ENCODE results near the gene CEP43. TPM values are rescaled to one million over a fixed set of nuclear protein-coding genes. Genes with fewer than 3 reads are reported as not detected.

CEP43 gene
- total RNA-seq, 1 experiment from 2014 or later = 25.1 TPM

DNA sequence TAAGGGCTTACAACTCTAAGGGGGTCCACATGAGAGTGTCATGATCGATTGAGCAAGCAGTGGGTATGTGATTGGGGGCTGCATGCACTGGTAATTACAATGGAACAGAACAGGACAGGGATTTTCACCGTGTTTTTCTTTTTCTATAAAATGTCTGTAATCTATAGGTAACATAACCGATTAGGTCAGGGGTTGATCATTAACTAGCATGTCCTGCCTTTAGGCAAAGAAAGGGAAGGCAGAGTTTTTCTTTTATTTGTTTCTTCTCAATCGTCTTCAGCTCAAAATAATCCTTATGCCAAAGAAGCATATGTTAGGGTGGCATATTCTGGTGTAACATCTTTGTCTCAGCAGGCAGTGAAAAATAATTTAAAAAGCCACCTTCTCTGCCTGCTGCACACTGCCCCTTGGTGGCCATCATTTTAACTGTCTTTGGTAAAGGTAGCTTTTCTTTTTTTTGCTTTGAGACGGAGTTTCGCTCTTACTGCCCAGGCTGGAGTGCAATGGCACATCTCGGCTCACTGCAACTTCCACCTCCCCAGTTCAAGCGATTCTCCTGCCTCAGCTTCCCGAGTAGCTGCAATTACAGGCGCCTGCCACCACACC, 9.7 kb upstream of the CEP43 start:
- peaks cover 41% of the 10 kb centered on the region for H3K36me3 Mint-ChIP-seq
- DNase-seq (ENCODE audit: low spot score) (peak; percentile 16), ATAC-seq (peak; percentile 62)
- no peaks in the 10 kb centered on the region for H3K27me3 Mint-ChIP-seq (ENCODE audit: low read depth)
- peaks cover 4% of the 10 kb centered on the region for H3K9me3 Mint-ChIP-seq
- H3K27ac Mint-ChIP-seq = peak overlapping the region; percentile 5; the same call in 1 of the 2 replicates
- ChIA-PET CTCF (interaction anchor here (0.6 to 3.1 kb wide), 31 partner anchors 8 to 1290 kb away, joined by 3 to 44 read pairs (median 4); partner anchors contain the start of genes CEP43, RNASET2 and RPS6KA2), POLR2A (no interaction called here)
- H3K4me1 Mint-ChIP-seq = peaks cover 38% of the 10 kb centered on the region
- TF ChIP-seq PRRX2 (CRISPR knock-in tag; IDR thresholded peaks at IDR 0.05) = no peak
- TF ChIP-seq, protein P1, sequence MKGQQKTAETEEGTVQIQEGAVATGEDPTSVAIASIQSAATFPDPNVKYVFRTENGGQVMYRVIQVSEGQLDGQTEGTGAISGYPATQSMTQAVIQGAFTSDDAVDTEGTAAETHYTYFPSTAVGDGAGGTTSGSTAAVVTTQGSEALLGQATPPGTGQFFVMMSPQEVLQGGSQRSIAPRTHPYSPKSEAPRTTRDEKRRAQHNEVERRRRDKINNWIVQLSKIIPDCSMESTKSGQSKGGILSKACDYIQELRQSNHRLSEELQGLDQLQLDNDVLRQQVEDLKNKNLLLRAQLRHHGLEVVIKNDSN (CRISPR knock-in tag; IDR thresholded peaks at IDR 0.05) = no peak
- TF ChIP-seq, protein P2, sequence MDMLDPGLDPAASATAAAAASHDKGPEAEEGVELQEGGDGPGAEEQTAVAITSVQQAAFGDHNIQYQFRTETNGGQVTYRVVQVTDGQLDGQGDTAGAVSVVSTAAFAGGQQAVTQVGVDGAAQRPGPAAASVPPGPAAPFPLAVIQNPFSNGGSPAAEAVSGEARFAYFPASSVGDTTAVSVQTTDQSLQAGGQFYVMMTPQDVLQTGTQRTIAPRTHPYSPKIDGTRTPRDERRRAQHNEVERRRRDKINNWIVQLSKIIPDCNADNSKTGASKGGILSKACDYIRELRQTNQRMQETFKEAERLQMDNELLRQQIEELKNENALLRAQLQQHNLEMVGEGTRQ (CRISPR knock-in tag; IDR thresholded peaks at IDR 0.05) = no peak
- TF ChIP-seq TEAD4 (CRISPR knock-in tag; IDR thresholded peaks at IDR 0.05) = no peak
- no peak for TF ChIP-seq RORB (CRISPR knock-in tag; IDR thresholded peaks at IDR 0.05)
- TF ChIP-seq, protein P3, sequence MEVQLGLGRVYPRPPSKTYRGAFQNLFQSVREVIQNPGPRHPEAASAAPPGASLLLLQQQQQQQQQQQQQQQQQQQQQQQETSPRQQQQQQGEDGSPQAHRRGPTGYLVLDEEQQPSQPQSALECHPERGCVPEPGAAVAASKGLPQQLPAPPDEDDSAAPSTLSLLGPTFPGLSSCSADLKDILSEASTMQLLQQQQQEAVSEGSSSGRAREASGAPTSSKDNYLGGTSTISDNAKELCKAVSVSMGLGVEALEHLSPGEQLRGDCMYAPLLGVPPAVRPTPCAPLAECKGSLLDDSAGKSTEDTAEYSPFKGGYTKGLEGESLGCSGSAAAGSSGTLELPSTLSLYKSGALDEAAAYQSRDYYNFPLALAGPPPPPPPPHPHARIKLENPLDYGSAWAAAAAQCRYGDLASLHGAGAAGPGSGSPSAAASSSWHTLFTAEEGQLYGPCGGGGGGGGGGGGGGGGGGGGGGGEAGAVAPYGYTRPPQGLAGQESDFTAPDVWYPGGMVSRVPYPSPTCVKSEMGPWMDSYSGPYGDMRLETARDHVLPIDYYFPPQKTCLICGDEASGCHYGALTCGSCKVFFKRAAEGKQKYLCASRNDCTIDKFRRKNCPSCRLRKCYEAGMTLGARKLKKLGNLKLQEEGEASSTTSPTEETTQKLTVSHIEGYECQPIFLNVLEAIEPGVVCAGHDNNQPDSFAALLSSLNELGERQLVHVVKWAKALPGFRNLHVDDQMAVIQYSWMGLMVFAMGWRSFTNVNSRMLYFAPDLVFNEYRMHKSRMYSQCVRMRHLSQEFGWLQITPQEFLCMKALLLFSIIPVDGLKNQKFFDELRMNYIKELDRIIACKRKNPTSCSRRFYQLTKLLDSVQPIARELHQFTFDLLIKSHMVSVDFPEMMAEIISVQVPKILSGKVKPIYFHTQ (CRISPR knock-in tag; IDR thresholded peaks at IDR 0.05) = no peak
- TF ChIP-seq, protein P4, sequence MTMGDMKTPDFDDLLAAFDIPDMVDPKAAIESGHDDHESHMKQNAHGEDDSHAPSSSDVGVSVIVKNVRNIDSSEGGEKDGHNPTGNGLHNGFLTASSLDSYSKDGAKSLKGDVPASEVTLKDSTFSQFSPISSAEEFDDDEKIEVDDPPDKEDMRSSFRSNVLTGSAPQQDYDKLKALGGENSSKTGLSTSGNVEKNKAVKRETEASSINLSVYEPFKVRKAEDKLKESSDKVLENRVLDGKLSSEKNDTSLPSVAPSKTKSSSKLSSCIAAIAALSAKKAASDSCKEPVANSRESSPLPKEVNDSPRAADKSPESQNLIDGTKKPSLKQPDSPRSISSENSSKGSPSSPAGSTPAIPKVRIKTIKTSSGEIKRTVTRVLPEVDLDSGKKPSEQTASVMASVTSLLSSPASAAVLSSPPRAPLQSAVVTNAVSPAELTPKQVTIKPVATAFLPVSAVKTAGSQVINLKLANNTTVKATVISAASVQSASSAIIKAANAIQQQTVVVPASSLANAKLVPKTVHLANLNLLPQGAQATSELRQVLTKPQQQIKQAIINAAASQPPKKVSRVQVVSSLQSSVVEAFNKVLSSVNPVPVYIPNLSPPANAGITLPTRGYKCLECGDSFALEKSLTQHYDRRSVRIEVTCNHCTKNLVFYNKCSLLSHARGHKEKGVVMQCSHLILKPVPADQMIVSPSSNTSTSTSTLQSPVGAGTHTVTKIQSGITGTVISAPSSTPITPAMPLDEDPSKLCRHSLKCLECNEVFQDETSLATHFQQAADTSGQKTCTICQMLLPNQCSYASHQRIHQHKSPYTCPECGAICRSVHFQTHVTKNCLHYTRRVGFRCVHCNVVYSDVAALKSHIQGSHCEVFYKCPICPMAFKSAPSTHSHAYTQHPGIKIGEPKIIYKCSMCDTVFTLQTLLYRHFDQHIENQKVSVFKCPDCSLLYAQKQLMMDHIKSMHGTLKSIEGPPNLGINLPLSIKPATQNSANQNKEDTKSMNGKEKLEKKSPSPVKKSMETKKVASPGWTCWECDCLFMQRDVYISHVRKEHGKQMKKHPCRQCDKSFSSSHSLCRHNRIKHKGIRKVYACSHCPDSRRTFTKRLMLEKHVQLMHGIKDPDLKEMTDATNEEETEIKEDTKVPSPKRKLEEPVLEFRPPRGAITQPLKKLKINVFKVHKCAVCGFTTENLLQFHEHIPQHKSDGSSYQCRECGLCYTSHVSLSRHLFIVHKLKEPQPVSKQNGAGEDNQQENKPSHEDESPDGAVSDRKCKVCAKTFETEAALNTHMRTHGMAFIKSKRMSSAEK (CRISPR knock-in tag; IDR thresholded peaks at IDR 0.05; ENCODE audit: borderline replicate concordance) = no peak
- no peak for TF ChIP-seq ATF1 (CRISPR knock-in tag; IDR thresholded peaks at IDR 0.05)
- H3K4me3 Mint-ChIP-seq = no peak overlapping the region

DNA sequence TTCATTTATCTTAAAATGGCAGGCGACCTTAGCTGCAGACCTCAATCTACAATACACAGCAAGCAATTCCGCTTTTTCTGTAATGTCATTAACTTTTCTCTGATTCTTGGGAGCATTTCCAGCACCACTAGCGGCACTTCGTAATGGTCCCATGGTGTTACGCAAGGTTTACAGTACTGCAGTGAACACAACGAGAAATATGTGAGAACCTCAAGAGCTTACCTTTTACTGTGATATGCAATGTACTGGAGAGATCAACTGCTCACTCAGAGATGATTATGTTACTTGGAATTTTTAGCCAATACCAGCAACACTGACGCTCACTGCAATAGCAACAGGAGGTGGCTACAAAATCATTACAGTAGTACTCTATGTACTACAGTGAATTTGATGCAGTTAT, 2.8 kb upstream of the CEP43 start:
- H3K4me1 Mint-ChIP-seq = peaks cover 35% of the 10 kb centered on the region
- no peak overlapping the region for H3K27ac Mint-ChIP-seq
- peak overlapping the region; percentile 25; the same call in 1 of the 2 replicates for H3K4me3 Mint-ChIP-seq
- H3K36me3 Mint-ChIP-seq = peaks cover 46% of the 10 kb centered on the region
- peaks cover 4% of the 10 kb centered on the region for H3K9me3 Mint-ChIP-seq
- no peaks in the 10 kb centered on the region for H3K27me3 Mint-ChIP-seq (ENCODE audit: low read depth)
- CTCF ChIA-PET = no interaction called here
- POLR2A ChIA-PET = no interaction called here
- DNase-seq (ENCODE audit: low spot score) (no peak), ATAC-seq (no peak)
- TF ChIP-seq, protein P5, sequence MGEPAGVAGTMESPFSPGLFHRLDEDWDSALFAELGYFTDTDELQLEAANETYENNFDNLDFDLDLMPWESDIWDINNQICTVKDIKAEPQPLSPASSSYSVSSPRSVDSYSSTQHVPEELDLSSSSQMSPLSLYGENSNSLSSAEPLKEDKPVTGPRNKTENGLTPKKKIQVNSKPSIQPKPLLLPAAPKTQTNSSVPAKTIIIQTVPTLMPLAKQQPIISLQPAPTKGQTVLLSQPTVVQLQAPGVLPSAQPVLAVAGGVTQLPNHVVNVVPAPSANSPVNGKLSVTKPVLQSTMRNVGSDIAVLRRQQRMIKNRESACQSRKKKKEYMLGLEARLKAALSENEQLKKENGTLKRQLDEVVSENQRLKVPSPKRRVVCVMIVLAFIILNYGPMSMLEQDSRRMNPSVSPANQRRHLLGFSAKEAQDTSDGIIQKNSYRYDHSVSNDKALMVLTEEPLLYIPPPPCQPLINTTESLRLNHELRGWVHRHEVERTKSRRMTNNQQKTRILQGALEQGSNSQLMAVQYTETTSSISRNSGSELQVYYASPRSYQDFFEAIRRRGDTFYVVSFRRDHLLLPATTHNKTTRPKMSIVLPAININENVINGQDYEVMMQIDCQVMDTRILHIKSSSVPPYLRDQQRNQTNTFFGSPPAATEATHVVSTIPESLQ (CRISPR knock-in tag; IDR thresholded peaks at IDR 0.05) = no peak
- TF ChIP-seq NFATC4 (CRISPR knock-in tag; IDR thresholded peaks at IDR 0.05) (no peak), JAZF1 (CRISPR knock-in tag; IDR thresholded peaks at IDR 0.05) (no peak), SOX15 (CRISPR knock-in tag; IDR thresholded peaks at IDR 0.05) (no peak), PRRX2 (CRISPR knock-in tag; IDR thresholded peaks at IDR 0.05) (no peak), SMAD3 (CRISPR knock-in tag; IDR thresholded peaks at IDR 0.05; ENCODE audit: borderline replicate concordance) (no peak), IRF2 (CRISPR knock-in tag; IDR thresholded peaks at IDR 0.05; ENCODE audit: borderline replicate concordance, low read depth) (no peak)
- TF ChIP-seq, protein P6, sequence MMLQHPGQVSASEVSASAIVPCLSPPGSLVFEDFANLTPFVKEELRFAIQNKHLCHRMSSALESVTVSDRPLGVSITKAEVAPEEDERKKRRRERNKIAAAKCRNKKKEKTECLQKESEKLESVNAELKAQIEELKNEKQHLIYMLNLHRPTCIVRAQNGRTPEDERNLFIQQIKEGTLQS (CRISPR knock-in tag; conservative IDR thresholded peaks at IDR 0.05) = no peak
- TF ChIP-seq, protein P7, sequence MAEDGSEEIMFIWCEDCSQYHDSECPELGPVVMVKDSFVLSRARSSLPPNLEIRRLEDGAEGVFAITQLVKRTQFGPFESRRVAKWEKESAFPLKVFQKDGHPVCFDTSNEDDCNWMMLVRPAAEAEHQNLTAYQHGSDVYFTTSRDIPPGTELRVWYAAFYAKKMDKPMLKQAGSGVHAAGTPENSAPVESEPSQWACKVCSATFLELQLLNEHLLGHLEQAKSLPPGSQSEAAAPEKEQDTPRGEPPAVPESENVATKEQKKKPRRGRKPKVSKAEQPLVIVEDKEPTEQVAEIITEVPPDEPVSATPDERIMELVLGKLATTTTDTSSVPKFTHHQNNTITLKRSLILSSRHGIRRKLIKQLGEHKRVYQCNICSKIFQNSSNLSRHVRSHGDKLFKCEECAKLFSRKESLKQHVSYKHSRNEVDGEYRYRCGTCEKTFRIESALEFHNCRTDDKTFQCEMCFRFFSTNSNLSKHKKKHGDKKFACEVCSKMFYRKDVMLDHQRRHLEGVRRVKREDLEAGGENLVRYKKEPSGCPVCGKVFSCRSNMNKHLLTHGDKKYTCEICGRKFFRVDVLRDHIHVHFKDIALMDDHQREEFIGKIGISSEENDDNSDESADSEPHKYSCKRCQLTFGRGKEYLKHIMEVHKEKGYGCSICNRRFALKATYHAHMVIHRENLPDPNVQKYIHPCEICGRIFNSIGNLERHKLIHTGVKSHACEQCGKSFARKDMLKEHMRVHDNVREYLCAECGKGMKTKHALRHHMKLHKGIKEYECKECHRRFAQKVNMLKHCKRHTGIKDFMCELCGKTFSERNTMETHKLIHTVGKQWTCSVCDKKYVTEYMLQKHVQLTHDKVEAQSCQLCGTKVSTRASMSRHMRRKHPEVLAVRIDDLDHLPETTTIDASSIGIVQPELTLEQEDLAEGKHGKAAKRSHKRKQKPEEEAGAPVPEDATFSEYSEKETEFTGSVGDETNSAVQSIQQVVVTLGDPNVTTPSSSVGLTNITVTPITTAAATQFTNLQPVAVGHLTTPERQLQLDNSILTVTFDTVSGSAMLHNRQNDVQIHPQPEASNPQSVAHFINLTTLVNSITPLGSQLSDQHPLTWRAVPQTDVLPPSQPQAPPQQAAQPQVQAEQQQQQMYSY (CRISPR knock-in tag; IDR thresholded peaks at IDR 0.05) = no peak
